KOPT-K1 (cell line): Measurements from ENCODE around the gene TTC8.
"Not testable (repeated sequence)": the region's sequence is repeated elsewhere in the genome, so short reads cannot be mapped to it uniquely, and the experiment has no call there.

Experiments
- H3K27ac ChIP-seq: fragments of 200-600 bp; sonication (generic); 2 replicates; pipeline ENCODE4 v1.5.1; 2016; ENCODE audit warnings: antibody characterized with exemption, mild to moderate bottlenecking, low read depth, low read length; ENCODE audit not compliant: poor library complexity, severe bottlenecking
- H3K36me3 ChIP-seq: fragments of 200-600 bp; sonication (generic); 2 replicates; pipeline ENCODE4 v1.5.1; 2017; ENCODE audit warnings: antibody characterized with exemption, mild to moderate bottlenecking, low read length, moderate library complexity; ENCODE audit not compliant: insufficient read depth
- H3K9me3 ChIP-seq: fragments of 200-600 bp; sonication (generic); 2 replicates; pipeline ENCODE4 v1.5.1; 2017; ENCODE audit warnings: antibody characterized with exemption, low read length, mild to moderate bottlenecking; ENCODE audit not compliant: insufficient read depth, poor library complexity, severe bottlenecking

The TTC8 gene

GRCh38 chr14:88838015-88838414 lies 13.6 kb downstream of the TTC8 start:
- Histone ChIP-seq H3K27ac (no peak overlapping the region), H3K9me3 (no peaks in the 10 kb centered on the region), H3K36me3 (no peaks in the 10 kb centered on the region)

GRCh38 chr14:88840926-88841325 lies 16.5 kb downstream of the TTC8 start:
- no peaks in the 10 kb centered on the region for H3K9me3 ChIP-seq
- no peaks in the 10 kb centered on the region for H3K36me3 ChIP-seq
- no peak overlapping the region for H3K27ac ChIP-seq

GRCh38 chr14:88841741-88842140 lies 17.3 kb downstream of the TTC8 start:
- H3K27ac ChIP-seq, result no peak overlapping the region

GRCh38 chr14:88842414-88842813 lies 18.0 kb downstream of the TTC8 start:
- no peaks in the 10 kb centered on the region for H3K36me3 ChIP-seq
- no peaks in the 10 kb centered on the region for H3K9me3 ChIP-seq
- no peak overlapping the region for H3K27ac ChIP-seq

More at GRCh38 chr14:88841741-88842140, 17.3 kb downstream of the TTC8 start:
- no peaks in the 10 kb centered on the region for H3K9me3 ChIP-seq
- H3K36me3 ChIP-seq, result no peaks in the 10 kb centered on the region

GRCh38 chr14:88844980-88845491 lies 20.6 kb downstream of the TTC8 start:
- Histone ChIP-seq H3K27ac (no peak overlapping the region), H3K36me3 (no peaks in the 10 kb centered on the region), H3K9me3 (no peaks in the 10 kb centered on the region)

- no peak overlapping the region for H3K27ac ChIP-seq
- H3K36me3 ChIP-seq, result no peaks in the 10 kb centered on the region
- no peaks in the 10 kb centered on the region for H3K9me3 ChIP-seq
Measured at GRCh38 chr14:88848571-88848970, 24.1 kb downstream of the TTC8 start.

- no peaks in the 10 kb centered on the region for H3K36me3 ChIP-seq
- no peak overlapping the region for H3K27ac ChIP-seq
- no peaks in the 10 kb centered on the region for H3K9me3 ChIP-seq
Measured at GRCh38 chr14:88849716-88850115, 25.3 kb downstream of the TTC8 start.

GRCh38 chr14:88851587-88851986 lies 27.1 kb downstream of the TTC8 start:
- H3K36me3 ChIP-seq, result no peaks in the 10 kb centered on the region
- no peak overlapping the region for H3K27ac ChIP-seq
- H3K9me3 ChIP-seq, result no peaks in the 10 kb centered on the region

GRCh38 chr14:88852632-88853031 lies 28.2 kb downstream of the TTC8 start:
- Histone ChIP-seq H3K27ac (no peak overlapping the region), H3K9me3 (no peaks in the 10 kb centered on the region), H3K36me3 (no peaks in the 10 kb centered on the region)

GRCh38 chr14:88853129-88853528 lies 28.7 kb downstream of the TTC8 start:
- Histone ChIP-seq H3K27ac (no peak overlapping the region), H3K9me3 (no peaks in the 10 kb centered on the region), H3K36me3 (no peaks in the 10 kb centered on the region)

- no peak overlapping the region for H3K27ac ChIP-seq
- H3K36me3 ChIP-seq, result no peaks in the 10 kb centered on the region
- no peaks in the 10 kb centered on the region for H3K9me3 ChIP-seq
Measured at GRCh38 chr14:88856786-88857366, 32.4 kb downstream of the TTC8 start.

GRCh38 chr14:88857861-88858260 lies 33.4 kb downstream of the TTC8 start:
- H3K36me3 ChIP-seq, H3K27ac ChIP-seq, H3K9me3 ChIP-seq: not testable (repeated sequence)

GRCh38 chr14:88859118-88859517 lies 34.7 kb downstream of the TTC8 start:
- H3K27ac ChIP-seq, H3K36me3 ChIP-seq, H3K9me3 ChIP-seq: not testable (repeated sequence)

- Histone ChIP-seq H3K27ac (no peak overlapping the region), H3K36me3 (no peaks in the 10 kb centered on the region), H3K9me3 (no peaks in the 10 kb centered on the region)
Measured at GRCh38 chr14:88863167-88863566, 38.7 kb downstream of the TTC8 start.

GRCh38 chr14:88864198-88864597 lies 39.7 kb downstream of the TTC8 start:
- no peaks in the 10 kb centered on the region for H3K9me3 ChIP-seq
- no peak overlapping the region for H3K27ac ChIP-seq
- H3K36me3 ChIP-seq, result no peaks in the 10 kb centered on the region

GRCh38 chr14:88866305-88866704 lies 41.9 kb downstream of the TTC8 start:
- Histone ChIP-seq H3K27ac (no peak overlapping the region), H3K36me3 (no peaks in the 10 kb centered on the region), H3K9me3 (no peaks in the 10 kb centered on the region)
